ENCODE data around the gene VPS26B.
"Not testable (repeated sequence)": the region's sequence is repeated elsewhere in the genome, so short reads cannot be mapped to it uniquely, and the experiment has no call there.

Gene VPS26B

DNA sequence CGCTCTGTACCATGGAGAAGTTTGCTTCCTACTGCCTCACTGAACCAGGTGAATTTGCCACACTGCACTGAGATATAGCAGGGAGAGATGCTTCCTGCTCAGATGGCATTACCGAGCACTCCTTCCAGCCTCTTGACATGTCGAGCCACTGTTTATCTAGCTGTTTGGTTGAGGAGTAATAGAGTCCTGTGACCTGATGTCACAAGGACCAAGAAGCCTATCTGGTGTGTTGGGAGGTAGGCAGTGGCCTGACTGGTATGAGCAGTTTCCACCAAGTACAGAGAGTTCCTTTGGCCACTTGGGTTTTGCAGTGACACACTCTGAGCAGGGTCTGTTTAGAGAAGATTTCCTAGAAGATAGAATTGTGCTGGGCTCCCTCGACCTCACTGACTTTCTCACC lies 34.1 kb downstream of the VPS26B start:
- DNase-seq (ENCODE audit: low spot score), result no peak

GRCh38 chr11:134260503-134260902 lies 36.0 kb downstream of the VPS26B start:
- no peak for DNase-seq (ENCODE audit: low spot score)

GRCh38 chr11:134260983-134261382 lies 36.5 kb downstream of the VPS26B start:
- DNase-seq (ENCODE audit: low spot score), result no peak

DNA sequence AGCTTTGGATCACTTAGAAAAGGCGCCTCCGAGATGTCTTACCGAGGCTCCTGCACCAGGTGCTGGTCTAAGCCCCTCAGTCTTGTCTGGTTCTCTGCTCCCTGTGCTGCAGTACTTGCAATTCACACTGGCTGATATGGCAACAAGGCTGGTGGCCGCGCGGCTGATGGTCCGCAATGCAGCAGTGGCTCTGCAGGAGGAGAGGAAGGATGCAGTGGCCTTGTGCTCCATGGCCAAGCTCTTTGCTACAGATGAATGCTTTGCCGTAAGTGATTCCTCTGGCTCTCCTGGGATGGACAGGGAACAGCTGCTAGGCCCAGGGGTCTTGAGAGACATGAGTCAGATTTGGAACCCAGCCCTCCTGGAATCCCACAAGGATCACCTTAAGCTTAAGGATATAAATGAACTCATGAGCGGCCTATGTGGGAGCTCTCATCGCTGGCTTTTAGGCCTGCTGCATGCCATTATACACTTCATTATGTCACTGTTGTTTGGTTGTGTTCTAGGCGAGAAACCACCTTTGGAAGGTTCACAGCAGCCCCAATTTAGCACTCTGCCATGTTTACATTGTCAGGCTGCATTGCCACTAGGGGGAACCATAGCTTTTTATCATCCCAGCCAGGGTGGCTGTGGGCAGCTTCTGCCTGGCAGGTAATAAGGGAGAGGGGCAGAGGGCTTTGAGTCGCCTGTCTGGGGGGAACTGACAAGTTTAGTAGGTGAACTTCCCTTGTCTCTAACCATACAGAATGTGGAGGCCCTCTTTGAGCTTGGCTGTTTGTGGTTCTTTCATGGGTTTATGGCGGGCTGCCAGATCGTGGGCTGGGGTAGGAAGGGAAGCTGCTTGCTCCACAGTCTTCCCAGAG lies 37.4 kb downstream of the VPS26B start:
- DNase-seq (ENCODE audit: low spot score), result no peak

DNA sequence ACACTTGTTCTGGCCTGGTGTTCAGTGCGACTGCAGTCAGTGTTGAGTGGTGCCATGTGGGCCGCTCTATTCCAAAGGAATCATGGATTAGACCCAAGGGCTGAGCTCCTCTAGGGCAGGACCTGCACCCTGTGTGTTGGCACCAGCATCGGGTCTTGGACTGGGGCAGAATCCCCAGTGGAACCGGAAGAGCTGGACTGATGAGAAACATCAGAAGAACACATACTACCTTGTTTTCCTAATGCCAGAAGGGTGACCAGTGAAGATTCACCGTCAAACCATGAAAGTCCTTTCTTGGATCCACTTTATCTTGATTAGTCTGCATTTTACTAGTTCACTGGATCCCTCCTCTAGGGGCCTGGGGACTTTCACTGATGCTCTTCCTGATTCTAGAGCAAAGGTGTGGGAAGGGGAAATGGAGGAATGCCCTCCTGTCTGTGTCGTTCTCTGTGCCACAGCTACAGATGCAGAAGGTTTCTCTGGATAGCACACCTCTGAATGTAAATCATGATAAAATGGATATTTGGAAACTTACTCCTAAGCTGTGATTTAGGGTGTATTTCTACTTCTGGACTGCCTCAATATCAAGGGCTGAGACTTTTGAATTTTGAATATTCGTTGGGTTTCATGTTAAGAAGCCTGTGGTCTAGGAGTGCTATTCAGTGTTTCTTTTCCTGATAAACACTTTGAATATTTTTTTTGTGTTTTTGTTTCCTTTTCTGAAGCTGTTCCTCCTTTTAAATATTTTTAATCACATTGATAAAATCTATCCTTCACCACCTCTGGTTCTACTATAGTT lies 40.7 kb downstream of the VPS26B start:
- no peak for DNase-seq (ENCODE audit: low spot score)

DNA sequence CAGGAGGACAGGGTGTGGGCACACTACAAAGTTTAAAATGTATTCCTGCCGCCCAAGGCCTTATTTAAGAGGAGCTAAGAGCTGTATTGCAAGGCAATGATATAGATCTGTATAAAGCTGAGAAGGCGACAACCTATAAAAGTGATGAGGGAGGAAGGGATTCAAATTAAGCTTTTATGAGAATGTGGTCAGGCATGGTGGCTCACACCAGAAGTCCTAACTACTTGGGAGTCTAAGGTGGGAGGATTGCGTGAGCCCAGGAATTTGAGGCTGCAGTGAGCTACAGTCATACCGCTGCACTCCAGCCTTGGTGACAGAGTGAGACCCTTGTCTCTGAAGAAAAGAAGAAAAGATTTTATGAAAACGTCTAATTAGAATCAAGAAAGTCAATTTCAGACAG lies 42.0 kb downstream of the VPS26B start:
- DNase-seq (ENCODE audit: low spot score), result no peak

GRCh38 chr11:134266841-134267251 lies 42.4 kb downstream of the VPS26B start:
- no peak for DNase-seq (ENCODE audit: low spot score)

DNA sequence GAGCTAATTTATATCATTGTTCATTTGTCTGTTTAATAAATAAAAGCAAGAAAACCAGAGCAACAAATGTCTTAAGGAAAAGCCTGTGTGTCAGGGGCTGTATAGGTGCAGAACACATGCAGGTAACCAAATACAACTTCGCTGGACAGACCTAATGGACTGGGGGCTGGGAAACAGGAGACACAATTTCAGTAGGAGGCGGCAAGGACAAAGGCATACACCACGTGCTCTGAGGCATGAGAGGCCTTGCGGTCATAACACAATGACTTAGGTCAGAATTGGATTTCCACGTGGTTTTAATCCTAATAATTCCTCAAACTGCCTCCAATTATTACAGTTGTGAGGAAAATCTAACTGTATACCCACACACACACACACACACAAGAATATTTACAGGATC lies 43.0 kb downstream of the VPS26B start:
- no peak for DNase-seq (ENCODE audit: low spot score)

DNA sequence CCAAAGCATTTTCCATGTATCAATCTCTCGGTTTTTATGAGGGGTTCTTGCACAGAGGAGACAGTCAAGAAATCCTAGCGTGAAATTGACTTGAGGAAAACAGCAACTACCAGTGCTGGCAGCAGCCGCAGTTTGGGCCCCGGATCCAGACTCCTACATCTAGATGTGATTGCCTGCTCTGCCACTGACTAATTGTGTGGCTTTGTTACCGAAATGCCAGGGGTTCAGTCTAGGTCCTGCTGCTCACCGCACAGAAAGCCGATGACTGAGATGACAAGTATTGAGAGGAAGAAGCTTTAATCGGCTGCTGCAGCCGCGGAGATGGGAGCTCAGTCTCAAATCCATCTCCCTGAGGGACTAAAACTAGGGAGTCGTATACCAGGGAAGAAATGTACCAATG lies 43.5 kb downstream of the VPS26B start:
- no peak for DNase-seq (ENCODE audit: low spot score)

GRCh38 chr11:134270250-134270714 lies 45.8 kb downstream of the VPS26B start:
- peak; percentile 58 for DNase-seq (ENCODE audit: low spot score)

DNA sequence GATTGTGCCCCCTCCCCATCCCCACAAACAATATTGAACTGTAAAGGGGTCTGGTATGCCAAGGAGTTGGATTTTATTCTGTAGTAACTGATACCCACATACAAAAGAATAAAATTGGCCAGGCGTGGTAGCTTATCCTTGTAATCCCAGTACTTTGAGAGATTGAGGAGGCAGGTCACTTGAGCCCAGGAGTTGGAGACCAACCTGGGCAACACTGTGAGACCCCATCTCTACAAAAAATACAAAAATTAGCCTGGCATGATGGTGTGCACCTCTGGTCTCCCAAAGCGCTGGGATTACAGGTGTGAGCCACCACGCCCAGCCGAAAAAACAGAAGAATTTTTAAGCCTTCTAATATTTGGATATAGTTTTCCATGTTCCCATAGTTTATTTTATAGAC lies 47.5 kb downstream of the VPS26B start:
- DNase-seq (ENCODE audit: low spot score), result no peak

DNA sequence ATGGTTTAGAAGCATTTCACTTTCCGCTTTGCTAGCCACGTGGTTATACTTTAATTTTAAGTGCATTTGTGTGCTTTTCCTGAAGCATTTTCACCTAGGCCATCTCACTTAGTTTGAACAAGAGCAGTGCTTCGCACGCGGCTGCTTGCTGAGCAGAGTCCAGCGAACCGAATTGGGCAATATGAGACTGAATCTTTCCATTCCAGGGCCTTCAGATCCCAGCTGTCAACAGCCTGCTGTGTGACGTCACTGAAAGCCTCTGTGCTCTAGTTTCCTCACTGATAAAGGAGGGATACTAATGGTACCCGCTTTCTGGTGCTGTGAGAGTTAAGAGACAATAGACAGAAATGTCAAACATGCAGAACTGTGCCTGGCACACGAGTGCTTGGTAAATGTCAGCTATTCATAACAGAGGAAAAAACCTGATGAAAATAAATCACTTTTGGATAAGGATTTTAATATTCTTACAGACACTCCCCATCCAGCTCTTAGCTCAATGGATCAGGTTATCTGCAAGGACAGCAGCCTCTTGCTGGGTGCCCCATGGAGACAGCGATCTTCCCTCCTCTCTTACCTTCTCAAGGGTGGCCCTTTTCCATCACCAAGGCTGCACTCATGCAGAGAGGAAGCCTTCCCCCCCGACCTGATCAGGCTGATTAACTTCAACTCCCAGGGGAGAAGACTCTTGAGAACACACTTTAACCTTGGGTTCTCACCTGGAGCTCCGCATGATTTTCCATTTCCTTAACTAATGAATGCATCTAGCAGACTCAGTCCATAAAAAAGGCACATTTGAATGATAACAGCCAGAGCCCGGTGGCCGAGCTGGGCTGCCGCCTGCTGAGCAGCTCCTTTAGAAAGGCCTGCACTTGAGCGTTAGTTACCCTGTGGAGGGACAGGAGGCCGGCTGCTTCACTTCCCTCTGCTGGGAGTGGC lies 48.2 kb downstream of the VPS26B start:
- DNase-seq (ENCODE audit: low spot score), result no peak

DNA sequence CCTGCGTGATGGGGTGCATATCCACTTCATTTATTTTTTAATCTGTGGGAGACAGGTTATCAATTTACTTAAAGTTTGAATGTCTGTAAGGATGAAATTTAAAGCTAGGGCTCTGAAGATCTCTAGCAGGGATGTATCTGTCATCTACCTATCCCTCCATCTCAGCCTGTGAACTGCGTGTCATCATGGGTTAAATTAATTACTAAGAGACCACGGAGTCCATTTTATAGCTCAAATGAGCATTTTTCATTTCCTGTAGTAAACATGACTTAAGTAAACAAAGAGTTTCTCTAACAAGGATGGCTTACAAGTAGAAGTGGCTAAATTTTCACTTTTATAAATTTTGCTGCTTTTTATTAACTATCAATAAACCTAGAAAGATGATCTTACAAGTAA lies 48.8 kb downstream of the VPS26B start:
- DNase-seq (ENCODE audit: low spot score), result no peak

GRCh38 chr11:134275188-134275533 lies 50.7 kb downstream of the VPS26B start:
- no peak for DNase-seq (ENCODE audit: low spot score)

- peak; percentile 83 for DNase-seq (ENCODE audit: low spot score)
These were observed 51.3 kb downstream of the VPS26B start, which contains the start of gene GLB1L3 for GRCh38 chr11:134275534-134276395. TSS of gene GLB1L3 (plus strand) at chr11:134276379. CDS start at chr11:134276741, 362 bp downstream.

DNA sequence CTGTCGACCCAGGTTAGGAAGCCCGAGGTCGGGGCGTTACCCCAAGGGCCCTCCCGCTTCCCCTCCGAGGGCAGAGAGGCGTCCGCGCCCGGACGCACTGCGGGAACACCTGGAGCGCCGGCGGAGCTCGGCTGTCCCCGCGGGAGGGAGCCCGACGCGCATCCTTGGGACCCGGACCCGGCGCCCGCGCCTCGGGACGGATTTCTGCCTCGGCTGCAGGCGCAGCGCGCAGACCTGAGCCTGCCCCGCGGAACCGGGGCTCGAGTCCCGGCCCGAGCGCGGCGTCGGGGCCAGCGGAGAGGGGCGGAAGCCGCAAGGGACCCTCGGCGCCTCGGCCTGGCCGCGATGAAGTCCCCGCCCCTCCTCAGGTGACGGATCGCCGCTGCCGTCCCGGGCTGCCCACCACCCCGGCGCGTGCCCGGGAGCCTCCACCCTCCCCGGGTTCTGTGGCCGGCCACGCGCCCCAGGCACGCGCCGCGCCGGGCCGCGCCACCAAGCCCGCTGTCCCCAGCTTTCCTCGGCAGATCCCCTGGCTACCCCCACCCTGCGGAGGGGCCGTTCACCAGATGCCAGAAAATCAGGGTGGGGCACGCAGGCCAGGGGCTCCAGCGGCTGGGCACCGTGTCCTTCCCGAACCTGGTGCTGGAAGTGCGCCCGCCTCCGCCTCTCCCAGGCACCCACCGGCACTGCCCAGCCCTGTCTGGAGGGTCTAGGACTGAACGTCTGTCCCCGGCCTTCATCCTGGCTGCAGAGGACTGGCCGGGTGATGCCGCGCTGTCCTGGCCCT lies 52.1 kb downstream of the VPS26B start:
- no peak for DNase-seq (ENCODE audit: low spot score)

GRCh38 chr11:134277183-134278001 lies 52.9 kb downstream of the VPS26B start:
- DNase-seq (ENCODE audit: low spot score), result no peak

- no peak for DNase-seq (ENCODE audit: low spot score)
These were observed 53.9 kb downstream of the VPS26B start for GRCh38 chr11:134278356-134278755.

- DNase-seq (ENCODE audit: low spot score), result not testable (repeated sequence)
These were observed 57.2 kb downstream of the VPS26B start for GRCh38 chr11:134281635-134282034.
